DND-41 (cell line): ENCODE data around the gene ITGA1.

Experiments
- ATAC-seq: fragments of 200-7000 bp; cut with Tn5 transposase; 3 replicates; pipeline ENCODE4 v1.9.1; 2021; ENCODE audit warnings: low read depth; ENCODE audit not compliant: insufficient read depth
- DNase-seq: peaks from one replicate; pipeline ENCODE4 v3.0.0-alpha.2; 2020
- H2AFZ ChIP-seq: 2 replicates; pipeline ENCODE4 v1.6.0; 2012; ENCODE audit warnings: low read depth, low read length
- H3K27ac ChIP-seq: 2 replicates; pipeline ENCODE4 v1.5.1; 2012; ENCODE audit warnings: low read length, inconsistent platforms
- H3K27me3 ChIP-seq: fragments of 200-600 bp; sonication (generic); 2 replicates; pipeline ENCODE4 v1.6.0; 2012; ENCODE audit warnings: low read length, mild to moderate bottlenecking, inconsistent platforms; ENCODE audit not compliant: insufficient read depth, poor library complexity
- H3K36me3 ChIP-seq: 2 replicates; pipeline ENCODE4 v1.5.1; 2012; ENCODE audit warnings: low read length, inconsistent platforms; ENCODE audit not compliant: insufficient read depth
- H3K4me1 ChIP-seq: 2 replicates; pipeline ENCODE4 v1.5.1; 2012; ENCODE audit warnings: mild to moderate bottlenecking, low read length; ENCODE audit not compliant: insufficient read depth
- H3K4me2 ChIP-seq: 2 replicates; pipeline ENCODE4 v1.6.0; 2012; ENCODE audit warnings: mild to moderate bottlenecking, moderate library complexity, low read length, inconsistent platforms; ENCODE audit not compliant: insufficient read depth
- H3K4me3 ChIP-seq, 2 experiments: fragments of 200-600 bp in 1 of 2; shearing (Covaris generic) in 1 of 2; 2 replicates each; pipeline ENCODE4 v1.5.1; 2012 to 2016; ENCODE audit warnings: inconsistent platforms in 2 of 2, low read length in 2 of 2, mild to moderate bottlenecking in 2 of 2, low read depth in 1 of 2, moderate library complexity in 1 of 2
- H3K79me2 ChIP-seq: 2 replicates; pipeline ENCODE4 v1.6.0; 2012; ENCODE audit warnings: low read length, inconsistent platforms; ENCODE audit not compliant: insufficient read depth
- H3K9ac ChIP-seq: 2 replicates; pipeline ENCODE4 v1.6.0; 2012; ENCODE audit warnings: low read depth, mild to moderate bottlenecking, inconsistent platforms, low read length, moderate library complexity
- H3K9me3 ChIP-seq: 2 replicates; pipeline ENCODE4 v1.5.1; 2012; ENCODE audit warnings: low read length, moderate library complexity, mild to moderate bottlenecking, inconsistent platforms; ENCODE audit not compliant: insufficient read depth, severe bottlenecking
- H4K20me1 ChIP-seq: 2 replicates; pipeline ENCODE4 v1.6.0; 2012; ENCODE audit warnings: low read length; ENCODE audit not compliant: insufficient read depth
- CTCF ChIP-seq: IDR thresholded peaks from 2 replicates; pipeline ENCODE4 v1.5.1; 2012; ENCODE audit warnings: borderline replicate concordance, low read length, moderate library complexity, mild to moderate bottlenecking; ENCODE audit not compliant: poor library complexity, severe bottlenecking; ENCODE audit errors: extremely low read depth
- EZH2 ChIP-seq: IDR thresholded peaks from 3 replicates; pipeline ENCODE4 v1.6.1; 2012; ENCODE audit warnings: borderline replicate concordance, low read depth, mild to moderate bottlenecking, moderate library complexity, low read length, inconsistent platforms; ENCODE audit not compliant: severe bottlenecking

The ITGA1 gene

GRCh38 chr5:52773342-52773741 is 14.4 kb upstream of the ITGA1 start:
- Histone ChIP-seq H3K9me3 (no peaks in the 10 kb centered on the region), H3K4me1 (peaks cover 43% of the 10 kb centered on the region), H3K27ac (no peak overlapping the region), H4K20me1 (no peaks in the 10 kb centered on the region), H3K9ac (no peak overlapping the region), H3K4me2 (no peak overlapping the region), H2AFZ (no peak overlapping the region), H3K27me3 (no peaks in the 10 kb centered on the region), H3K4me3 (no peak overlapping the region), H3K79me2 (no peaks in the 10 kb centered on the region), H3K36me3 (no peaks in the 10 kb centered on the region)
- TF ChIP-seq EZH2 = no peak
- no peak for TF ChIP-seq CTCF
- DNase-seq (no peak), ATAC-seq (no peak)

GRCh38 chr5:52774005-52774410 is 13.7 kb upstream of the ITGA1 start:
- no peak overlapping the region for H3K9ac ChIP-seq
- H4K20me1 ChIP-seq = no peaks in the 10 kb centered on the region
- H3K4me2 ChIP-seq = no peak overlapping the region
- no peak for DNase-seq
- H3K4me1 ChIP-seq = peaks cover 39% of the 10 kb centered on the region
- no peaks in the 10 kb centered on the region for H3K27me3 ChIP-seq
- no peaks in the 10 kb centered on the region for H3K9me3 ChIP-seq
- H3K79me2 ChIP-seq = no peaks in the 10 kb centered on the region
- no peak overlapping the region for H3K4me3 ChIP-seq
- H3K27ac ChIP-seq = no peak overlapping the region
- H2AFZ ChIP-seq = no peak overlapping the region
- H3K36me3 ChIP-seq = no peaks in the 10 kb centered on the region
- ATAC-seq = peak; percentile 39; the same call in 1 of the 3 replicates
- TF ChIP-seq CTCF (no peak), EZH2 (no peak)

- H4K20me1 ChIP-seq = no peaks in the 10 kb centered on the region
- H3K9ac ChIP-seq = no peak overlapping the region
- H3K9me3 ChIP-seq = no peaks in the 10 kb centered on the region
- no peaks in the 10 kb centered on the region for H3K27me3 ChIP-seq
- H3K27ac ChIP-seq = no peak overlapping the region
- H3K4me1 ChIP-seq = peaks cover 31% of the 10 kb centered on the region
- peak; percentile 43; the same call in 2 of the 3 replicates for ATAC-seq
- no peak overlapping the region for H3K4me2 ChIP-seq
- H3K4me3 ChIP-seq = no peak overlapping the region
- peak overlapping the region; percentile 27; the same call in 1 of the 2 replicates for H2AFZ ChIP-seq
- no peak for TF ChIP-seq EZH2
- no peak for TF ChIP-seq CTCF
- H3K79me2 ChIP-seq = no peaks in the 10 kb centered on the region
- no peaks in the 10 kb centered on the region for H3K36me3 ChIP-seq
- DNase-seq = peak; percentile 41
These were observed 11.6 kb upstream of the ITGA1 start for GRCh38 chr5:52776116-52776515.

- H3K9ac ChIP-seq = no peak overlapping the region
- no peaks in the 10 kb centered on the region for H3K27me3 ChIP-seq
- no peak for DNase-seq
- H3K4me1 ChIP-seq = peaks cover 20% of the 10 kb centered on the region
- no peak for TF ChIP-seq CTCF
- H3K4me2 ChIP-seq = no peak overlapping the region
- no peaks in the 10 kb centered on the region for H3K79me2 ChIP-seq
- no peak overlapping the region for H3K4me3 ChIP-seq
- no peaks in the 10 kb centered on the region for H3K36me3 ChIP-seq
- no peaks in the 10 kb centered on the region for H4K20me1 ChIP-seq
- no peaks in the 10 kb centered on the region for H3K9me3 ChIP-seq
- no peak for ATAC-seq
- no peak overlapping the region for H2AFZ ChIP-seq
- H3K27ac ChIP-seq = no peak overlapping the region
These were observed 10.5 kb upstream of the ITGA1 start for GRCh38 chr5:52777186-52777585.
